HG03066 (cell line): ENCODE measurements around the gene SAMMSON.

Experiments used
- ATAC-seq: cut with Tn5 transposase; IDR thresholded peaks from one replicate; pipeline ENCODE4 v1.9.1; 2021; ENCODE audit warnings: low read depth; ENCODE audit not compliant: unreplicated experiment

Gene SAMMSON

GRCh38 chr3:69999140-70000027 is at the start of gene SAMMSON:
Gene SAMMSON, plus strand, starts transcription at chr3:69999733.
- ATAC-seq, result no peak

DNA sequence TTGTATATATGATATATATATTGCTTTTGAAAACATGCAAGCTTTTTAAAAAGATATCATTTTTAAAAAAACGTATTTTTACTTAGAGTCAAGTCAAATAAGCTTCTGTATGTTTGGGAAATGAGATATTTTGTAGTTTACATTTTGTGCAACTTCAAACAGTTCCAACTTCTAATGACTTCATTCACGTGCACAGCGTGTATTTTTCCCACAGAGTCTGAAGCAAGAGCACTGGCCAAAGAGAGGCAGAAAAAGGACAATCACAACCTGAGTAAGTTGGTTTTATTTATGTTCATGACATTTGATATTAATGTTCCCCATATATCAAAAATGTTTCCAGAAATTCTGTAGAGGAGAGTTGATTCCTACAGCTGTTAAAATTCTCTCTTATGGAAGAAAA is 47.9 kb upstream of the SAMMSON start:
- no peak for ATAC-seq

GRCh38 chr3:69959581-69959980 is 40.0 kb upstream of the SAMMSON start:
- no peak for ATAC-seq

DNA sequence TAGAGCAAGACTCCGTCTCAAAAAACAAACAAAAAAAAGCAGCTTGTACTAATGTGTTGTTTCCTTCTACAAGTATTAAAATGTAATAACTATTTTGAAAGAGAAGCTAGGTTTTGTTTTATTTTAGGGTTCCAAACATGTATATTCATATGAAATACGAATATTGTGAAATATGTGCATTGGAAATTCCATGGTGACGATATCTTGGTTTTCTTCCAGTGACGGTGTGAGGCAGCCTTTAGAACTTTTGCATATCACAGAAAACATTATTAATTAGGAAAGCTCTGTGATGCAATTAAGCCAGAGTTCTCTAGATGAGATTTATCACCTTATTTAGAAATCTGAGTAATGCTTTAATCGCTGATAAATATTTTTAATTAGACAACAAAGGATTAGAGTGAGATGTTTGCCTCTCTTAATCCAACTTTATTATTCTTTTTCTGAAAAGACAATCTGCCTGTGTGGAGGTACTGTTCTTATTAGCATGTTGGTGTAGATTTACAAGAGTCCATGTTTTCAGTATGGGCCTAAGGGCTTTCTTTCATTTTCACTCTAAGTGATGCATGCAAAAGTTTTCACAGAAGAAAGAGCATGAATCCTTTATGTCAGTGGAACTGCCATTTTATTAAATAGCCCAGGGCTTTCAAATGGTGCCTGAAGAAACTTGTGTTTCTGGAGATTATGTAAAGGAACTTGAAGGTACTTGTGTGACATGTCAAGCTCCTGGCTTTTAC is 37.7 kb upstream of the SAMMSON start:
- no peak for ATAC-seq

DNA sequence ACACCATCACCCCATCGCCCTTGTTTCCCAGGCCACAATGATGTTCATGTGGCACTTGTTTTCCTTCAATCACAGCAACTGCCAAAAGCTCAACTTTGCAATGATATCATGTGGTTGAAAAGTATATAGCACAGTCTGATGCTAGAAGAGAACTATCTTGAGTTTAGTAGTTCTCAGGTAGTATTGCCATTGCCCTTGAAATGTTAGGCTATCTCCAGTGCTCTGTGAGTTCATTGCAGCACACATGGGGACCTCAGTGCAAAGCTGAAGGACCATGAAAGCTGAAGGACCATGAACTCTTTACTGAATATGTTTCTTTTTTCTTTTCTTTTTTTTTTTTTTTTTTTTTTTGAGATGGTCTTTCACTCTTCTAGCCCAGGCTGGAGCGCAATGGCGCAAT is 35.9 kb upstream of the SAMMSON start:
- no peak for ATAC-seq

DNA sequence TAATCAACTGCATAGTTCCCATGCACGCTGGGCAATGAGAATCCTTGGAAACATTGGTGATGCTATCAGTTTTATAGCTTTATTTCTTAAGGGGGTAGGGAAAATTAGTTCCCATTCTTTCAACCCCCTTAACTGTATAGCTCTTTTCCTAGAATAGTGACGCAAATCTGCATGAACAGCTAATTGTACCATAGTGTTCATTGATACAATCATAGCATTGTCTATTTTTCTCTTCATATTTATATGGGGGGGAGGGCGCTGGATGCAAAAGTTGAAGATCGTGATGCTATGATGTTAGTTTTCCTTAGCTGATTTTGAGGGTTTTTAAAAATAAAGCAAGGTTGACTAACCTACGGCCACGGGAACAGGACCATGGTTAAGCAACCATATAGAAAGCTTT is 32.4 kb upstream of the SAMMSON start:
- no peak for ATAC-seq

- no peak for ATAC-seq
These were observed 28.7 kb upstream of the SAMMSON start for GRCh38 chr3:69970827-69971226.

GRCh38 chr3:69972672-69973071 is 26.9 kb upstream of the SAMMSON start:
- no peak for ATAC-seq

- ATAC-seq, result no peak
These were observed 23.5 kb upstream of the SAMMSON start for GRCh38 chr3:69976021-69976420.

DNA sequence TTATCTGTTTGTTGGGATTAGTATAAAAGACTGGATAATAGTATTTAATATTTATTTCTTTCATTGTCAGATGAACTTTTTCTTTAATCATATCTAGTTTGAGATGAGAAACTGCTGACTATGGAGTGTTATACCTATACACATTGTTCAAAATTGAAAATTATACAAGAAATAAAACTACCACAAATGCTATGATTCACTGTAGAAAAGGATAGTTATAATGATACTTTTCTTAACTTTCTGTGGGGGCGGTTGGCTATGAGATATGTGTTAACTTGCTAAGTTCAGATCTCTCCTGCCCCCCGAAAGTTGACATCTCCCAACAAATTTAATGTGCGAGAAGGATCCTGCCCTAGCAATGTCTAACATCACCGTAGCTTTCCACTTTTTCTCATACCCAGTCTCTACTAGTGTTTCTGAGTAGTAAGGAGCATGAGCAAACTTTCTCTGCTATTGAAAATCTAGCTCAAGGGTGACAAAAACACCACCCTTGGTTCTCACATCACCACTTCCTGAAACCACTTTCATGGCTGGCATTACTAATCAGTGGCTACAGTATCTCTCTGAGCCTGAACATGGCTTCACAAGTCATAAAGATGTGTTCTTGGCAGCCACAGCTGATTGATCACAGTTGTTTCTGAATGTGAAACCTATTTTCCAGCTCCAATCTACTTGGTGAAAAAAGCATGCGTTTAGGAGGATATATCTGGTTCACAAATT is 15.8 kb upstream of the SAMMSON start:
- no peak for ATAC-seq

DNA sequence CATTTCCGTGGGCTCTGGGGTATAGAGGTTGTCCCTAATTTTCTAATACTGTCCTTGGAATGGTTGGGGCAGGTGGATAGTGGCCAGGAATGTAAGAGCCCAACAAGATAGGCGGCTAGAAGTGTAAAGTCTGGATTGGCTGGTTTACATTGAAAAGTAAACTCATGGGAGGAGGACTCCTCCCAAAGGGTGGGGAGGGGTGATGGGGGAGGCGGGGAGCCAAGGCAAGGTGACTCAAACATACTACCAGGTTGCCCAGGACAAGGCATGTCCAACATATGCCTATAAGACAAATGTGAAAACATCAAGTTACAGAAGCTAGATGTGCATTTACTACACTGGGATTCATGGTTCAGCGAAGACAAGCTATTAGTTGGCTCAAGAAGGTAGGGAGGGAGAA is 14.3 kb upstream of the SAMMSON start:
- no peak for ATAC-seq

GRCh38 chr3:69986419-69986818 is 13.1 kb upstream of the SAMMSON start:
- no peak for ATAC-seq

DNA sequence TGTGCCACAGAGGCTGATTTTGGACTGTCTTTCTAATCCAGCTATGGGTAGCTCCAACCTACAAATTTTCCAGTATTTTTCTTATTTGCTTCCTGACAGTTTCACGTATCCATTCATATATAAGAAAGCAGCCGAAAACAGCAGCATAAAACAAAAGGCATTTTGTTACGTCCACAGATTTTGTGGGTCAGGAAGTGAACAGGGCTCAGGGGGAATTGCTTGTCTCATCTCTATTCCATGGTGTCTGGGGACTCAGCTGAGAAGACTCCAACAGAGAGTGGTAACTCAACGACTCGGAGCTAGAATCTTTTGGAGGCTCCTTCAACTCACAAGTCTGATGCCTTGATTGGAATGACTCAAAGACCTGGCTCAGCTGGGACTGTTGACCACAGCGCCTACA is 11.7 kb upstream of the SAMMSON start:
- ATAC-seq, result no peak

GRCh38 chr3:69993757-69994156 is 5.8 kb upstream of the SAMMSON start:
- no peak for ATAC-seq

GRCh38 chr3:69994919-69995318 is 4.6 kb upstream of the SAMMSON start:
- ATAC-seq, result no peak

- no peak for ATAC-seq
These were observed 1.8 kb upstream of the SAMMSON start for GRCh38 chr3:69997631-69998307.

- no peak for ATAC-seq
These were observed 784 bp upstream of the SAMMSON start for GRCh38 chr3:69998759-69999139.

DNA sequence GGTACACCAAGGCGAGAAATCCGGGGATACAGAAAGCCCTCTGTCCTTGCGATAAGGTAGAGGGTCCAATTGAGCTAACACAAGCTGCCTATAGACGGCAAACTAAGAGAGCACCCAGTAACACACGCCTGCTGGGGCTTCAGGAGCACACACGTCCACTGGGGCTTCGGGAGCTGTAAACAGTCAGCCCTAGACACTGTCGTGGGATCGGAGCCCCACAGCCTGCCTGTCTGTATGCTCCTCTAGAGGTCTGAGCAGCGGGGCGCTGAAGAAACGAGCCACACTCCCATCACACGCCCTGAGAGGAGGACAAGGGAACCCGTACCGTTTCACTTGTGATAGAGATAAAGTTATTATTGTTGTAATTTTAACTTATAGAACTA is 486 bp downstream of the SAMMSON start:
- ATAC-seq, result no peak

- ATAC-seq, result no peak
These were observed 1.1 kb downstream of the SAMMSON start for GRCh38 chr3:70000563-70001081.

GRCh38 chr3:70003119-70003518 is 3.6 kb downstream of the SAMMSON start:
- no peak for ATAC-seq

GRCh38 chr3:70006089-70006488 is 6.6 kb downstream of the SAMMSON start:
- no peak for ATAC-seq
